Smooth muscle cell (in vitro differentiated cells): ENCODE results near the gene TUBB3. TPM values are rescaled to one million over a fixed set of nuclear protein-coding genes. Genes with fewer than 3 reads are reported as not detected.

Source experiments
- DNase-seq: peaks from one replicate; lab custom pipeline; 2025; ENCODE audit not compliant: unreplicated experiment; lab: John Stamatoyannopoulos, UW
- H2AFZ ChIP-seq: fragments of 200-600 bp; sonication (generic); 2 replicates; pipeline ENCODE4 v1.6.0; 2016; ENCODE audit warnings: antibody characterized with exemption, low read depth, mild to moderate bottlenecking
- H3F3A ChIP-seq: fragments of 200-600 bp; sonication (generic); 2 replicates; pipeline ENCODE4 v1.6.0; 2017; ENCODE audit warnings: antibody characterized with exemption, low read depth
- H3K27ac ChIP-seq: fragments of 200-600 bp; sonication (generic); 2 replicates; pipeline ENCODE4 v1.5.1; 2016; ENCODE audit warnings: low read depth, mild to moderate bottlenecking
- H3K27me3 ChIP-seq: fragments of 200-600 bp; sonication (generic); 2 replicates; pipeline ENCODE4 v1.6.1; 2016; ENCODE audit warnings: low read depth, mild to moderate bottlenecking
- H3K36me3 ChIP-seq: fragments of 200-600 bp; sonication (generic); 2 replicates; pipeline ENCODE4 v1.5.1; 2016; ENCODE audit warnings: low read depth
- H3K4me1 ChIP-seq: fragments of 200-600 bp; sonication (generic); 2 replicates; pipeline ENCODE4 v1.5.1; 2016; ENCODE audit warnings: low read depth
- H3K4me2 ChIP-seq: fragments of 200-600 bp; sonication (generic); 2 replicates; pipeline ENCODE4 v1.6.0; 2016; ENCODE audit warnings: mild to moderate bottlenecking
- H3K4me3 ChIP-seq: fragments of 200-600 bp; sonication (generic); 2 replicates; pipeline ENCODE4 v1.5.1; 2016; ENCODE audit warnings: mild to moderate bottlenecking
- H3K79me2 ChIP-seq: fragments of 200-600 bp; sonication (generic); 2 replicates; pipeline ENCODE4 v1.6.0; 2016; ENCODE audit warnings: low read depth, mild to moderate bottlenecking
- H3K9ac ChIP-seq: fragments of 200-600 bp; sonication (generic); 2 replicates; pipeline ENCODE4 v1.6.0; 2016; ENCODE audit warnings: low read depth
- H3K9me3 ChIP-seq: fragments of 200-600 bp; sonication (generic); replicated peaks from 2 replicates; pipeline ENCODE4 v1.5.1; 2016; ENCODE audit warnings: low read depth
- H4K20me1 ChIP-seq: fragments of 200-600 bp; sonication (generic); 2 replicates; pipeline ENCODE4 v1.6.0; 2016; ENCODE audit warnings: low read depth
- WGBS: methylation state at CpG from one replicate; pipeline ENCODE4 v1.1.7; 2016; ENCODE audit warnings: low lambda C conversion rate; 5-methylcytosine and 5-hydroxymethylcytosine counted together
- polyA plus RNA-seq: library from polyadenylated mRNA; unstranded; fragments of >200 nt; fragmentation: Nextera tagmentation; extraction: Ambion mirVana; gene quantifications from 2 replicates; pipeline ENCODE4 v1.2.1, GENCODE V29; 2016
- total RNA-seq: library from RNA; depleted of rRNA; stranded (reverse); fragments of >200 nt; gene quantifications from 2 replicates; pipeline ENCODE4 v1.2.3, GENCODE V29; 2014
- TF ChIP-seq, protein P1 (sequence below): fragments of 200-600 bp; sonication (generic); IDR thresholded peaks from 2 replicates; pipeline ENCODE4 v1.5.1; 2017; ENCODE audit warnings: borderline replicate concordance, mild to moderate bottlenecking, antibody characterized with exemption; ENCODE audit not compliant: insufficient read depth, poor library complexity, severe bottlenecking

Gene TUBB3
- total and polyA plus RNA-seq, 2 experiments from 2014 or later, result 198 to 234 TPM

DNA sequence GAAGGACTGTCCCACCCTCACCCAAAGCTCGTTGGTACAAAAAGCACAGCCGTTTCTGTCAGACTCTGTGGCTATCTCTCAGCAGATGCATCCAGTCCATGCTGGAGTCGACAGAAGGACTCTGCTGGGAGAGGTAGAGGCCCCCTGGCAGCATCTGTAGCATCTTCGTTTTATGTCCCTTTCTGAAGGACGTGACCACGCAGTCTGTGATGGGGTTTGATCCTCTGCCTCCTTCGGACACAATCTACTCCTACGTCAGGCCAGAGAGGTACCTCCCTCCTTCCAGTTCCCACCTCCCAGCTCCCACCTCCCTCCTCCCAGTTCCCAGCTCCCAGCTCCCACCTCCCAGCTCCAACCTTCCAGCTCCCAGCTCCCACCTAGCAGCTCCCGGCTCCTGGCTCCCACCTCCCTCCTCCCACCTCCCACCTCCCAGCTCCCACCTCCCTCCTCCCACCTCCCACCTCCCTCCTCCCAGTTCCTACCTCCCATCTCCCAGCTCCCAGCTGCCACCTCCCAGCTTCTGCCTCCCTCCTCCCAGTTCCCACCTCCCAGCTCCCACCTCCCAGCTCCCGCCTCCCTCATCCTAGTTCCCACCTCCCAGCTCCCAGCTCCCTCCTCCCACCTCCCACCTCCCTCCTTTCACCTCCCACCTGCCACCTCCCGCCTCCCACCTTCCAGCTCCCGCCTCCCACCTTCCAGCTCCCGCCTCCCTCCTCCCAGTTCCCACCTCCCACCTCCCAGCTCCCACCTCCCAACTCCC is 15.9 kb upstream of the TUBB3 start:
- TF ChIP-seq, protein P1, sequence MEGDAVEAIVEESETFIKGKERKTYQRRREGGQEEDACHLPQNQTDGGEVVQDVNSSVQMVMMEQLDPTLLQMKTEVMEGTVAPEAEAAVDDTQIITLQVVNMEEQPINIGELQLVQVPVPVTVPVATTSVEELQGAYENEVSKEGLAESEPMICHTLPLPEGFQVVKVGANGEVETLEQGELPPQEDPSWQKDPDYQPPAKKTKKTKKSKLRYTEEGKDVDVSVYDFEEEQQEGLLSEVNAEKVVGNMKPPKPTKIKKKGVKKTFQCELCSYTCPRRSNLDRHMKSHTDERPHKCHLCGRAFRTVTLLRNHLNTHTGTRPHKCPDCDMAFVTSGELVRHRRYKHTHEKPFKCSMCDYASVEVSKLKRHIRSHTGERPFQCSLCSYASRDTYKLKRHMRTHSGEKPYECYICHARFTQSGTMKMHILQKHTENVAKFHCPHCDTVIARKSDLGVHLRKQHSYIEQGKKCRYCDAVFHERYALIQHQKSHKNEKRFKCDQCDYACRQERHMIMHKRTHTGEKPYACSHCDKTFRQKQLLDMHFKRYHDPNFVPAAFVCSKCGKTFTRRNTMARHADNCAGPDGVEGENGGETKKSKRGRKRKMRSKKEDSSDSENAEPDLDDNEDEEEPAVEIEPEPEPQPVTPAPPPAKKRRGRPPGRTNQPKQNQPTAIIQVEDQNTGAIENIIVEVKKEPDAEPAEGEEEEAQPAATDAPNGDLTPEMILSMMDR, result no peak
- H3K27me3 ChIP-seq, result no peaks in the 10 kb centered on the region
- H3K27ac ChIP-seq, result no peak overlapping the region
- no peaks in the 10 kb centered on the region for H3K79me2 ChIP-seq
- no peak overlapping the region for H3K4me3 ChIP-seq
- no peaks in the 10 kb centered on the region for H3K36me3 ChIP-seq
- H2AFZ ChIP-seq, result no peak overlapping the region
- no peak overlapping the region for H3K4me2 ChIP-seq
- H3F3A ChIP-seq, result no peaks in the 10 kb centered on the region
- WGBS, result 99% methylated on average over 5 of the region's 13 CpGs
- H3K4me1 ChIP-seq, result no peaks in the 10 kb centered on the region
- no peak overlapping the region for H3K9ac ChIP-seq
- no peak for DNase-seq
- no peaks in the 10 kb centered on the region for H3K9me3 ChIP-seq
- peaks cover 25% of the 10 kb centered on the region for H4K20me1 ChIP-seq

- Histone ChIP-seq H3K4me1 (no peaks in the 10 kb centered on the region), H4K20me1 (peaks cover 17% of the 10 kb centered on the region)
Observed at GRCh38 chr16:89908236-89908635, 14.9 kb upstream of the TUBB3 start.

DNA sequence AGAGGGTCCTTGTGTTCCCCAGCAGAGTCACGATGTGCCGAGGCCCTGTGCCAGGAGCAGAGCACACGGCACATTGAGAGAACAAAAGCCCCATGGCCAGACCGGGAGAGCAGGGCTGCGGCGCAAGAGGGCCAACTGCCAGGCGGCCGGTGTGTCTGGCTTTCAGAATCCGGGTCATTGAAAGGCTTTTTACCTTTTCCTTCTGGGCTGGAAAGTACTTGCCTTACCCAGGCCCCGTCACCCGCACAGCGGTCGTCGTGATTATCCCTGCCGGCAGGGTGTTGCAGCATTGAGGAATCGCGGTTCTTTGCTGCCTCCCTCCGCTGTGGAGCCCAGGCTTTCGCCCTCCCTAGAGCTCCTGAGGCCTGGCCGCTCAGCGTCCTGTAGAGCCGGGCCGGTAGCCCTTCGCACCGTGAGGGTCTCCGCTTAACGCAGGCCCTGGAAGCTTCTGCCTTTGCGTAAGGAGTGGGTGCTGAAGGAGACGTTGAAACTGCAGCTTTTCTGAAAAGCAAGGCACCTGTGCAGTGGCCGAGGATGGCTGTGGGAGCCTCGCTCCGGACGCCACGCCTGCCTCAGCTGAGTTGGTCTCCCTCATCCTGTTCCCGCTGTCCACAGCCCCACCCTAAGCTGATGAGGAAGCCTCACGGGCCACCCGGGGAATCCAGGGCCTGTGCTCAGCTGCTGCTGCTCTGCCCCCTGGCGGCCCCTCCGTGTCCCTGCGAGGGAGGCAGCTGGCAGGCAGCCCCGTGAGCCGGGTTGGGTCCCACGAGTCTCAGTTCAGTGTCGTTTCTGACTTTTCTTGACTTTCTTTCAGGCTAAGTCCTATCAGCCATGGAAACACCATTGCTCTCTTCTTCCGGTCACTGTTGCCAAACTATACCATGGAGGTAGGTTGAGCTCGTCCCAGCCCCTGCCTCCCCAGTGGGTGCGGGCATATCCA is 13.1 kb upstream of the TUBB3 start:
- TF ChIP-seq, protein P1, result peak; percentile 73
- H3K4me2 ChIP-seq, result no peak overlapping the region
- H3K27ac ChIP-seq, result no peak overlapping the region
- peak; percentile 14 for DNase-seq
- H3K9me3 ChIP-seq, result no peaks in the 10 kb centered on the region
- no peak overlapping the region for H3K9ac ChIP-seq
- no peaks in the 10 kb centered on the region for H3K27me3 ChIP-seq
- no peaks in the 10 kb centered on the region for H3K79me2 ChIP-seq
- H2AFZ ChIP-seq, result no peak overlapping the region
- H3K36me3 ChIP-seq, result no peaks in the 10 kb centered on the region
- WGBS, result 78% methylated on average over 47 of the region's 47 CpGs
- no peak overlapping the region for H3K4me3 ChIP-seq
- no peaks in the 10 kb centered on the region for H3K4me1 ChIP-seq
- no peaks in the 10 kb centered on the region for H3F3A ChIP-seq
- peaks cover 13% of the 10 kb centered on the region for H4K20me1 ChIP-seq

More at GRCh38 chr16:89908236-89908635, 14.9 kb upstream of the TUBB3 start:
- no peak overlapping the region for H3K27ac ChIP-seq
- no peak overlapping the region for H3K4me2 ChIP-seq
- TF ChIP-seq, protein P1, result no peak
- H3K4me3 ChIP-seq, result no peak overlapping the region
- H3K9ac ChIP-seq, result no peak overlapping the region
- H2AFZ ChIP-seq, result no peak overlapping the region
- H3K36me3 ChIP-seq, result no peaks in the 10 kb centered on the region
- H3K9me3 ChIP-seq, result no peaks in the 10 kb centered on the region
- no CpG with 5 or more reads among the region's 4 CpGs for WGBS
- H3K27me3 ChIP-seq, result no peaks in the 10 kb centered on the region
- no peaks in the 10 kb centered on the region for H3K79me2 ChIP-seq
- DNase-seq, result no peak
- no peaks in the 10 kb centered on the region for H3F3A ChIP-seq
